HepG2 (cell line): ENCODE data around the gene NOL4L. TPM values are rescaled to one million over a fixed set of nuclear protein-coding genes. Genes with fewer than 3 reads are reported as not detected.

ENCODE experiments used
- BHLHE40 ChIP-seq: IDR thresholded peaks from 2 replicates; pipeline ENCODE4 v1.6.1; 2011; ENCODE audit warnings: low read length, improper control_type of control experiment
- EHMT2 ChIP-seq: fragments of 200-600 bp; sonication (generic); IDR thresholded peaks from 2 replicates; pipeline ENCODE4 v1.7.0; 2017; ENCODE audit warnings: antibody characterized with exemption, low read depth, low read length, borderline replicate concordance
- LCORL ChIP-seq, 2 experiments: fragments of 450-650 bp in 1 of 2; sonication (generic) in 1 of 2; formaldehyde crosslinking in 1 of 2; IDR thresholded peaks; 2 replicates each; pipeline versions ENCODE4 v1.5.0 to v1.6.1; 2017 to 2020; ENCODE audit warnings: antibody characterized with exemption in 1 of 2, missing genetic modification reagents in 1 of 2
- MED1 ChIP-seq: sonication (generic); formaldehyde crosslinking; IDR thresholded peaks from 2 replicates; pipeline ENCODE4 v1.4.0; 2020; ENCODE audit warnings: missing genetic modification reagents
- MIXL1 ChIP-seq: IDR thresholded peaks from 2 replicates; pipeline ENCODE4 v1.6.1; 2016
- PAX8 ChIP-seq: sonication (generic); formaldehyde crosslinking; IDR thresholded peaks from 2 replicates; pipeline ENCODE4 v1.8.0; 2022; ENCODE audit warnings: mild to moderate bottlenecking, missing genetic modification reagents, borderline replicate concordance
- PHF21A ChIP-seq: sonication (generic); formaldehyde crosslinking; IDR thresholded peaks from 2 replicates; pipeline ENCODE4 v1.5.0; 2020; ENCODE audit warnings: mild to moderate bottlenecking, missing genetic modification reagents
- SIN3A ChIP-seq: IDR thresholded peaks from 2 replicates; pipeline ENCODE4 v1.6.1; 2011; ENCODE audit warnings: low read depth, mild to moderate bottlenecking, control low read depth, low read length, borderline replicate concordance
- ZNF232 ChIP-seq: sonication (generic); formaldehyde crosslinking; IDR thresholded peaks from 2 replicates; pipeline ENCODE4 v1.4.0; 2020; ENCODE audit warnings: missing genetic modification reagents, borderline replicate concordance
- ZNF24 ChIP-seq: fragments of 450-650 bp; IDR thresholded peaks from 2 replicates; pipeline ENCODE4 v1.6.1; 2017; ENCODE audit warnings: antibody characterized with exemption, mild to moderate bottlenecking
- ZNF329 ChIP-seq: sonication (generic); formaldehyde crosslinking; IDR thresholded peaks from 2 replicates; pipeline ENCODE4 v1.9.0; 2021; ENCODE audit warnings: low read depth, mild to moderate bottlenecking, missing genetic modification reagents
- ZNF451 ChIP-seq: sonication (generic); formaldehyde crosslinking; IDR thresholded peaks from 2 replicates; pipeline ENCODE4 v1.5.0; 2020; ENCODE audit warnings: mild to moderate bottlenecking, missing genetic modification reagents
- ZNF589 ChIP-seq: sonication (generic); formaldehyde crosslinking; conservative IDR thresholded peaks from 2 replicates; pipeline ENCODE4 v1.8.0; 2022; ENCODE audit warnings: mild to moderate bottlenecking, moderate library complexity, missing genetic modification reagents
- ZNF879 ChIP-seq: sonication (generic); formaldehyde crosslinking; IDR thresholded peaks from 2 replicates; pipeline ENCODE4 v1.8.1; 2023; ENCODE audit warnings: missing genetic modification reagents
- polyA plus RNA-seq, 8 experiments: library from polyadenylated mRNA; depleted of rRNA in 3 of 8; stranded (reverse) in 7 of 8; unstranded in 1 of 8; fragments of >200 nt; fragmentation: Illumina TruSeq in 4 of 8; extraction: Trizol in 4 of 8; gene quantifications; 2 replicates each; pipeline versions ENCODE4 v1.2.1 to v1.2.3, GENCODE V29; 2011 to 2016; ENCODE audit warnings: low read depth in 4 of 8, missing spikeins in 1 of 8, mixed read lengths in 1 of 8; ENCODE audit not compliant: insufficient read depth in 1 of 8
- total RNA-seq, 5 experiments: library from RNA; depleted of rRNA; stranded (reverse); fragments of >200 nt; fragmentation: Illumina TruSeq; extraction: Trizol; gene quantifications; 2 replicates each; pipeline ENCODE4 v1.2.3, GENCODE V29; 2016; ENCODE audit warnings: low read depth in 1 of 5
- TF ChIP-seq, protein P1 (sequence below): sonication (generic); formaldehyde crosslinking; IDR thresholded peaks from 2 replicates; pipeline ENCODE4 v1.8.0; 2023; ENCODE audit warnings: mild to moderate bottlenecking, missing genetic modification reagents
- TF ChIP-seq, protein P2 (sequence below): sonication (generic); formaldehyde crosslinking; IDR thresholded peaks from 2 replicates; pipeline ENCODE4 v1.4.0; 2020; ENCODE audit warnings: missing genetic modification reagents
- TF ChIP-seq, protein P3 (sequence below): sonication (generic); formaldehyde crosslinking; IDR thresholded peaks from 2 replicates; pipeline ENCODE4 v1.4.0; 2020; ENCODE audit warnings: missing genetic modification reagents
- TF ChIP-seq, protein P4 (sequence below): IDR thresholded peaks from 2 replicates; pipeline ENCODE4 v1.6.1; 2016; ENCODE audit warnings: missing genetic modification reagents, missing compliant biosample characterization
- TF ChIP-seq, protein P5 (sequence below): sonication (generic); formaldehyde crosslinking; IDR thresholded peaks from 2 replicates; pipeline ENCODE4 v1.8.1; 2023; ENCODE audit warnings: mild to moderate bottlenecking, inconsistent platforms, moderate library complexity, missing genetic modification reagents, borderline replicate concordance
- TF ChIP-seq, protein P6 (sequence below): sonication (generic); formaldehyde crosslinking; conservative IDR thresholded peaks from 2 replicates; pipeline ENCODE4 v1.4.0; 2020; ENCODE audit warnings: mild to moderate bottlenecking, missing genetic modification reagents, moderate library complexity

The NOL4L gene
- total and polyA plus RNA-seq, 2 of the 13 experiments (the other 11 are each of a cell fraction or from before 2014, with no cell fraction given): 16.6 to 35.4 TPM

- TF ChIP-seq, protein P1, sequence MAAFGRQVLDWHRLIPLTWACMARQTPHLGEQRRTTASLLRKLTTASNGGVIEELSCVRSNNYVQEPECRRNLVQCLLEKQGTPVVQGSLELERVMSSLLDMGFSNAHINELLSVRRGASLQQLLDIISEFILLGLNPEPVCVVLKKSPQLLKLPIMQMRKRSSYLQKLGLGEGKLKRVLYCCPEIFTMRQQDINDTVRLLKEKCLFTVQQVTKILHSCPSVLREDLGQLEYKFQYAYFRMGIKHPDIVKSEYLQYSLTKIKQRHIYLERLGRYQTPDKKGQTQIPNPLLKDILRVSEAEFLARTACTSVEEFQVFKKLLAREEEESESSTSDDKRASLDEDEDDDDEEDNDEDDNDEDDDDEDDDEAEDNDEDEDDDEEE (CRISPR knock-in tag): 0 out of 2 replicates have a peak, but pooled peaks have one; percentile 79
- TF ChIP-seq ZNF589 (CRISPR knock-in tag) (no peak), LCORL (IDR thresholded peaks at IDR 0.05) (no peak), LCORL (CRISPR knock-in tag; IDR thresholded peaks at IDR 0.05) (peak; percentile 78; the same call in 1 of the 2 replicates), ZNF451 (no peak), EHMT2 (no peak), BHLHE40 (no peak), ZNF879 (no peak), PAX8 (CRISPR knock-in tag) (no peak), ZNF329 (no peak), ZNF24 (no peak), MED1 (CRISPR knock-in tag) (peak; percentile 59), SIN3A (no peak), MIXL1 (CRISPR knock-in tag) (no peak), ZNF232 (CRISPR knock-in tag) (no peak), PHF21A (peak; percentile 22; the same call in 1 of the 2 replicates)
- TF ChIP-seq, protein P2, sequence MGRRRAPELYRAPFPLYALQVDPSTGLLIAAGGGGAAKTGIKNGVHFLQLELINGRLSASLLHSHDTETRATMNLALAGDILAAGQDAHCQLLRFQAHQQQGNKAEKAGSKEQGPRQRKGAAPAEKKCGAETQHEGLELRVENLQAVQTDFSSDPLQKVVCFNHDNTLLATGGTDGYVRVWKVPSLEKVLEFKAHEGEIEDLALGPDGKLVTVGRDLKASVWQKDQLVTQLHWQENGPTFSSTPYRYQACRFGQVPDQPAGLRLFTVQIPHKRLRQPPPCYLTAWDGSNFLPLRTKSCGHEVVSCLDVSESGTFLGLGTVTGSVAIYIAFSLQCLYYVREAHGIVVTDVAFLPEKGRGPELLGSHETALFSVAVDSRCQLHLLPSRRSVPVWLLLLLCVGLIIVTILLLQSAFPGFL (CRISPR knock-in tag): no peak
- TF ChIP-seq, protein P3, sequence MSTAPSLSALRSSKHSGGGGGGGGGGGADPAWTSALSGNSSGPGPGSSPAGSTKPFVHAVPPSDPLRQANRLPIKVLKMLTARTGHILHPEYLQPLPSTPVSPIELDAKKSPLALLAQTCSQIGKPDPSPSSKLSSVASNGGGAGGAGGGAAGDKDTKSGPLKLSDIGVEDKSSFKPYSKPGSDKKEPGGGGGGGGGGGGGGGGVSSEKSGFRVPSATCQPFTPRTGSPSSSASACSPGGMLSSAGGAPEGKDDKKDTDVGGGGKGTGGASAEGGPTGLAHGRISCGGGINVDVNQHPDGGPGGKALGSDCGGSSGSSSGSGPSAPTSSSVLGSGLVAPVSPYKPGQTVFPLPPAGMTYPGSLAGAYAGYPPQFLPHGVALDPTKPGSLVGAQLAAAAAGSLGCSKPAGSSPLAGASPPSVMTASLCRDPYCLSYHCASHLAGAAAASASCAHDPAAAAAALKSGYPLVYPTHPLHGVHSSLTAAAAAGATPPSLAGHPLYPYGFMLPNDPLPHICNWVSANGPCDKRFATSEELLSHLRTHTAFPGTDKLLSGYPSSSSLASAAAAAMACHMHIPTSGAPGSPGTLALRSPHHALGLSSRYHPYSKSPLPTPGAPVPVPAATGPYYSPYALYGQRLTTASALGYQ: no peak
- TF ChIP-seq, protein P4, sequence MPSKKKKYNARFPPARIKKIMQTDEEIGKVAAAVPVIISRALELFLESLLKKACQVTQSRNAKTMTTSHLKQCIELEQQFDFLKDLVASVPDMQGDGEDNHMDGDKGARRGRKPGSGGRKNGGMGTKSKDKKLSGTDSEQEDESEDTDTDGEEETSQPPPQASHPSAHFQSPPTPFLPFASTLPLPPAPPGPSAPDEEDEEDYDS (CRISPR knock-in tag): no peak
- TF ChIP-seq, protein P5, sequence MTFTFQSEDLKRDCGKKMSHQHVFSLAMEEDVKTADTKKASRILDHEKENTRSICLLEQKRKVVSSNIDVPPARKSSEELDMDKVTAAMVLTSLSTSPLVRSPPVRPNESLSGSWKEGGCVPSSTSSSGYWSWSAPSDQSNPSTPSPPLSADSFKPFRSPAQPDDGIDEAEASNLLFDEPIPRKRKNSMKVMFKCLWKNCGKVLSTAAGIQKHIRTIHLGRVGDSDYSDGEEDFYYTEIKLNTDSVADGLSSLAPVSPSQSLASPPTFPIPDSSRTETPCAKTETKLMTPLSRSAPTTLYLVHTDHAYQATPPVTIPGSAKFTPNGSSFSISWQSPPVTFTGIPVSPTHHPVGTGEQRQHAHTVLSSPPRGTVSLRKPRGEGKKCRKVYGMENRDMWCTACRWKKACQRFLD (CRISPR knock-in tag): no peak
- TF ChIP-seq, protein P6, sequence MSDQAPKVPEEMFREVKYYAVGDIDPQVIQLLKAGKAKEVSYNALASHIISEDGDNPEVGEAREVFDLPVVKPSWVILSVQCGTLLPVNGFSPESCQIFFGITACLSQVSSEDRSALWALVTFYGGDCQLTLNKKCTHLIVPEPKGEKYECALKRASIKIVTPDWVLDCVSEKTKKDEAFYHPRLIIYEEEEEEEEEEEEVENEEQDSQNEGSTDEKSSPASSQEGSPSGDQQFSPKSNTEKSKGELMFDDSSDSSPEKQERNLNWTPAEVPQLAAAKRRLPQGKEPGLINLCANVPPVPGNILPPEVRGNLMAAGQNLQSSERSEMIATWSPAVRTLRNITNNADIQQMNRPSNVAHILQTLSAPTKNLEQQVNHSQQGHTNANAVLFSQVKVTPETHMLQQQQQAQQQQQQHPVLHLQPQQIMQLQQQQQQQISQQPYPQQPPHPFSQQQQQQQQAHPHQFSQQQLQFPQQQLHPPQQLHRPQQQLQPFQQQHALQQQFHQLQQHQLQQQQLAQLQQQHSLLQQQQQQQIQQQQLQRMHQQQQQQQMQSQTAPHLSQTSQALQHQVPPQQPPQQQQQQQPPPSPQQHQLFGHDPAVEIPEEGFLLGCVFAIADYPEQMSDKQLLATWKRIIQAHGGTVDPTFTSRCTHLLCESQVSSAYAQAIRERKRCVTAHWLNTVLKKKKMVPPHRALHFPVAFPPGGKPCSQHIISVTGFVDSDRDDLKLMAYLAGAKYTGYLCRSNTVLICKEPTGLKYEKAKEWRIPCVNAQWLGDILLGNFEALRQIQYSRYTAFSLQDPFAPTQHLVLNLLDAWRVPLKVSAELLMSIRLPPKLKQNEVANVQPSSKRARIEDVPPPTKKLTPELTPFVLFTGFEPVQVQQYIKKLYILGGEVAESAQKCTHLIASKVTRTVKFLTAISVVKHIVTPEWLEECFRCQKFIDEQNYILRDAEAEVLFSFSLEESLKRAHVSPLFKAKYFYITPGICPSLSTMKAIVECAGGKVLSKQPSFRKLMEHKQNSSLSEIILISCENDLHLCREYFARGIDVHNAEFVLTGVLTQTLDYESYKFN: peak; percentile 79
Observed at GRCh38 chr20:32570401-32571190, 14.5 kb downstream of the NOL4L start (continued).
